Stimulated activated naive CD8-positive, alpha-beta T cell treated with anti-CD3 and anti-CD28 coated beads, Interleukin-15, Interleukin-2, amounts not matched to agents 100 U/mL and 50 U/mL, for 24 hours (primary cell): ENCODE results near the gene RAB3GAP2.
"Not testable (repeated sequence)": the region's sequence is repeated elsewhere in the genome, so short reads cannot be mapped to it uniquely, and the experiment has no call there.

ENCODE experiments used
- ATAC-seq: fragments of 150-1000 bp; cut with Tn5 transposase; one replicate; pipeline ENCODE4 v1.10.0; 2021
- DNase-seq: peaks from one replicate; pipeline ENCODE4 v3.0.0; 2021

RAB3GAP2 gene, protein sequence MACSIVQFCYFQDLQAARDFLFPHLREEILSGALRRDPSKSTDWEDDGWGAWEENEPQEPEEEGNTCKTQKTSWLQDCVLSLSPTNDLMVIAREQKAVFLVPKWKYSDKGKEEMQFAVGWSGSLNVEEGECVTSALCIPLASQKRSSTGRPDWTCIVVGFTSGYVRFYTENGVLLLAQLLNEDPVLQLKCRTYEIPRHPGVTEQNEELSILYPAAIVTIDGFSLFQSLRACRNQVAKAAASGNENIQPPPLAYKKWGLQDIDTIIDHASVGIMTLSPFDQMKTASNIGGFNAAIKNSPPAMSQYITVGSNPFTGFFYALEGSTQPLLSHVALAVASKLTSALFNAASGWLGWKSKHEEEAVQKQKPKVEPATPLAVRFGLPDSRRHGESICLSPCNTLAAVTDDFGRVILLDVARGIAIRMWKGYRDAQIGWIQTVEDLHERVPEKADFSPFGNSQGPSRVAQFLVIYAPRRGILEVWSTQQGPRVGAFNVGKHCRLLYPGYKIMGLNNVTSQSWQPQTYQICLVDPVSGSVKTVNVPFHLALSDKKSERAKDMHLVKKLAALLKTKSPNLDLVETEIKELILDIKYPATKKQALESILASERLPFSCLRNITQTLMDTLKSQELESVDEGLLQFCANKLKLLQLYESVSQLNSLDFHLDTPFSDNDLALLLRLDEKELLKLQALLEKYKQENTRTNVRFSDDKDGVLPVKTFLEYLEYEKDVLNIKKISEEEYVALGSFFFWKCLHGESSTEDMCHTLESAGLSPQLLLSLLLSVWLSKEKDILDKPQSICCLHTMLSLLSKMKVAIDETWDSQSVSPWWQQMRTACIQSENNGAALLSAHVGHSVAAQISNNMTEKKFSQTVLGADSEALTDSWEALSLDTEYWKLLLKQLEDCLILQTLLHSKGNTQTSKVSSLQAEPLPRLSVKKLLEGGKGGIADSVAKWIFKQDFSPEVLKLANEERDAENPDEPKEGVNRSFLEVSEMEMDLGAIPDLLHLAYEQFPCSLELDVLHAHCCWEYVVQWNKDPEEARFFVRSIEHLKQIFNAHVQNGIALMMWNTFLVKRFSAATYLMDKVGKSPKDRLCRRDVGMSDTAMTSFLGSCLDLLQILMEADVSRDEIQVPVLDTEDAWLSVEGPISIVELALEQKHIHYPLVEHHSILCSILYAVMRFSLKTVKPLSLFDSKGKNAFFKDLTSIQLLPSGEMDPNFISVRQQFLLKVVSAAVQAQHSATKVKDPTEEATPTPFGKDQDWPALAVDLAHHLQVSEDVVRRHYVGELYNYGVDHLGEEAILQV (N-terminal part only)

DNA sequence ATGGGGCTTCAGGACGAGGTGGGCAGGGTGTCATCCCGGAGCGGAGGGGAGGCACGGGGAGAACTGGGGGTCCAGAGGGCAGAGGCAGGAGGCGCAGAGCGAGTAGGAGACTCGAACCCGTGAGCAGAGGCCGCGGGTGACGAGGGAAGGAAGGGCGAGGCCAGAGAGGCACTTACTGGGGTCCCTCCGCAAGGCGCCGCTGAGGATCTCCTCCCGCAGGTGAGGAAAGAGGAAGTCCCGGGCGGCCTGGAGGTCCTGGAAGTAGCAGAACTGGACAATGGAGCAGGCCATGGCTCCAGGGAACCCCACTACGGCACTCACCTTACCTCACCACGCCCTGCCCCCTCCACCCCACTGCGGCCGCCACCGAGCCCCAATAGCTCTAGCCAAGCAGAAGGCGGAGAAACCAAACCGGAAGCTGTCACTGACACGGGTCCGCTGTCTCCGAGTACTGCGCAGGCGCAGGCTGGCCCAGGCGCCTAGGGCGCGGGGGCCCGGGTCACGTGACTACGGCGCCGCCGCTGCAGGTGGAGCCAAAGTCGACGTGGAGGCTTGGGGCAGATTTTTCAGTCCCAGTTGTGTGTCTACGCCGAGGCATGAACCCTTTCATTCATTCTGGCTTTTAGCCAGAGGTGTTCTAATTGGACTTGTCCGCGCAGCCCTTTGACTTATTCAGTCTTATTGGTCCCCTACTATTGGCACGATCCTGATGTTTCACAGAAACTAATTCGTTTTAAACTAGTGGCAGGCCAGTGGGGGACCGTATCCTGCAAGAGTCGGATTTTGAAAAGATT, at the start of gene RAB3GAP2:
RAB3GAP2 (minus strand) TSS at position 407 of the 794 bp plus-strand sequence; CDS start at position 291, 116 bp downstream.
- peak; percentile 97 for DNase-seq
- peak; percentile 96 for ATAC-seq

DNA sequence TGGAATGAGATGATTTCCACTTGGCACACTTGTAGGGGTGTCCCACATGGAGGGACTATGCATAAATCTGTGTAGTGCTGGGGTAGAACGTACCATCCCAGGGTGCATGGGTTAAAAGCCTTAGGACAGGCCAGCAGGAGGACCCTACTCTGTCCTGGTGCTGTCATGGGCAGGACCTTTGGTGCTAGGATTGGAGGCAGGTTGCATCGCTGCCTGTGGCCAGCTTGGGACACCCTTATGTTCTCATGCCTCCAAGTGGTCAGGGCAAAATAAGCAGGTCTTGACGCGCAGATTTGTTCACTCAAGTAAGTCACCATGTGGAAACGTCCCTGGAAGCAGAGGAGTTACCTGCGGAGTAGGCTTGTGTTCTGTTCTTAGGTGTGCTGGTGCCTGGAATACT, 49.5 kb upstream of the RAB3GAP2 start:
- ATAC-seq (no peak), DNase-seq (no peak)

DNA sequence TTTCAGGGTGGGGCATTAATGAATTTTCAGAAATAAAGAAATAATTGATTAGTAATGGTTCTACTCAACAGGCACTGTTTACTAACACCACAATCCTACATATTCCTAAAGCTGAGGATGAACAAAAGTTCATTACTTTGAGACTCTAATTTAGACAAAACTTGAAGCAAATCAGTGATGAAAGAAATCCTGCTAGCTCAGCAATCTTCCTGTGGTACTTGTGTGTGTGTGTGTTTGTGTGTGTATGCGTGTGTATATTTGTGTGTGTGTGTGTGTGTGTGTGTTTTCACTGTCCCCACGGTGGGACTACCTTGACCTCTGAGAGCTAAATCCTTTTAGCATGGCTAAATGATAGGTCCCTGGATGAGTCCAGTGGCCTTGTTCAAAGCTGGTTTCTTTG, 48.5 kb upstream of the RAB3GAP2 start:
- DNase-seq = no peak
- no peak for ATAC-seq

DNA sequence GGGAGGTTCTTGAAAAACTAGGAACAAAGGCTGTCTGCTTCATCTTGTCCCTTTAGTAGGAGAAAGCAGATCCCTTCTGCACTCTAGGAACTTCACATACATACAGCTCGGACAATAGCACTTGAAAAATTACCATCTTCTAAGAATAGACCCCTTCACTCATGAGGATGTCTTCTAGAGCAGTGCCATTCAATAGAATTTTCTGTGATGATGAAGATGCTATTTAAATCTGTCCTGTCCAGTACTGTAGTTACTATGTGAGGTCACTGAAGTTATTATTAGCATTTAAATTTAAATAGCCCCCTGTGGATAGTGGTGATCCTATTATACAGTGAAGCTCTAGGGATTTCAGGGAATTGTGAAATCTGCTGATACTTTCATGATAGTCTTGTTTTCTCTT, 46.4 kb upstream of the RAB3GAP2 start:
- DNase-seq (no peak), ATAC-seq (no peak)

DNA sequence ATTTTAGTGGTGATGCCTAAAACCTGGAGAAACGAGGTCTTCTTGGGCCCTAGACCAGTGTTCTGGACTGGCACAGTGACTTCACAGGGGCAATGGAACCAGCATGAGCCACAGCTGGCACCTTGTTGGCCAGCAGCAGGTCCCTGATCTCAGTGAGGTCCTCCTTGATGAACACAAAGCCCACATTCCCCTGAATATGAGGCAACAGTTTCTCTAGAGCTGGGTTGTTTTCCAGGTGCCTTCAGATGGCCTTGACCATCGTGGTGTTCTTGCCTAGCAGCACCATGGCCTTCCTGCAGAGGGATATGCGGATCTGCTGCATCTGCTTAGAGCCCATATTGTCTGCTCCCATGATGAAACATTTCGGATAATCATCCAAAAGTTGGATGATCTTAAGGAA, 44.9 kb upstream of the RAB3GAP2 start:
- DNase-seq = no peak
- ATAC-seq = no peak

GRCh38 chr1:220316305-220316704, 44.1 kb upstream of the RAB3GAP2 start:
- DNase-seq (no peak), ATAC-seq (no peak)

GRCh38 chr1:220315070-220315839, 43.0 kb upstream of the RAB3GAP2 start:
- ATAC-seq (no peak), DNase-seq (no peak)

DNA sequence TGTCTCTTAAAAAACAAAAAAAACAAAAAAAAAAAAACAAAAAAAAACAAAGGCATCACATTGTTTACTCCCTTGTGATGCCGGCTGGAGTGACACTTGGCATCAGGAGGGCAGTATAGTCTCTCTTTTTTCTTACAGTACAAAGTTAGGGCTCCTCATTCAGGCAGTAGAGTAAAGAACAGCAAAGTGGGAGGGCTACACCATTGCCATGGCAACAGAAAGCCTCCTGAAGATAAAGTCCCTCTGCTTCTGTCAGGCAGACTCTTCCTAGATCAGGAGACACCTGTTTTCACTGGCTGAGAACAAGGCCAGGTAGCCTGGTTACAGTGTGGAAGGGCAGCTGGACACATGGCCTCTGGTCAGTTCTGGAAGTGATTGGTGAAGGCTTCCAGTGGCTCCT, 41.3 kb upstream of the RAB3GAP2 start:
- DNase-seq (no peak), ATAC-seq (no peak)

- not testable (repeated sequence) for ATAC-seq, DNase-seq
These were observed 37.9 kb upstream of the RAB3GAP2 start for GRCh38 chr1:220310147-220310546.

GRCh38 chr1:220307607-220308006, 35.4 kb upstream of the RAB3GAP2 start:
- DNase-seq (no peak), ATAC-seq (no peak)

- no peak for ATAC-seq
- no peak for DNase-seq
These were observed 34.1 kb upstream of the RAB3GAP2 start for GRCh38 chr1:220306339-220306738.

DNA sequence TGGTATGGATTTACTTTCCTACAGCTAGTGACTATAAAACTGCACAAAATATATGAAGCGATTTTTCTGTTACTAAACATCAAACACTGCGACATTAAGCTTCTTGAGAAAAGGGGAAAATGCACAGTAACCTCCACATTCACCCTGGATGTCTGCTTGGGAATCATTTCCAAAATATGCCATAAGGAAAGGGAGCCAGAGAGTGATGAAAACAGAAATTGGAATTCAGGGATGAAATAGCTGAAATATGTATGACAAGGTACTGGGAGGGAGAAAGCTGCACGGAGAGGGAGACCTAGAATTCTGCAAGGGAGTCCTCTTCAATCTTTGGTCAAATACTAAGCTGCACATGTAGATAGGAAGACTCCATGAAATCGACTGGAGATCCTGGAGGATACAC, 31.6 kb upstream of the RAB3GAP2 start:
- ATAC-seq (no peak), DNase-seq (no peak)

DNA sequence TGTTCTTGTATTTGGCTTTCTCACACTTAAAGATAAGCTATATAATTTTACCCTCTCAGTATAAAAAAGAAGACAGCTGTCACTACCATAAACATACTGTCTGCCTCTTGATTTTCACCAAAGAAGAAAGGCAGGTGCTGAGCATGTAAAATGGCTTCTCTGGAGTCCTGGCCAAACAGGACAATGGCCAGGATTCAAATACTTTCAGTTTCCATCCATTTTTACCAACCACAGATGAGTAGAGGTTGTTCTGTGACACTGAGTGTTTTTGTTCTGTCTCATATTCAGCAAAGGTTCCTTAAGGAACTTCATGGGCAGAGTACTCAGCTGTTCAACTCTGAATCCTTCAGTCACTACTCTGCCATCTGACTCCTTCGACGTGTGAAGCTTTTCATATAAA, 29.4 kb upstream of the RAB3GAP2 start:
- DNase-seq (no peak), ATAC-seq (no peak)

DNA sequence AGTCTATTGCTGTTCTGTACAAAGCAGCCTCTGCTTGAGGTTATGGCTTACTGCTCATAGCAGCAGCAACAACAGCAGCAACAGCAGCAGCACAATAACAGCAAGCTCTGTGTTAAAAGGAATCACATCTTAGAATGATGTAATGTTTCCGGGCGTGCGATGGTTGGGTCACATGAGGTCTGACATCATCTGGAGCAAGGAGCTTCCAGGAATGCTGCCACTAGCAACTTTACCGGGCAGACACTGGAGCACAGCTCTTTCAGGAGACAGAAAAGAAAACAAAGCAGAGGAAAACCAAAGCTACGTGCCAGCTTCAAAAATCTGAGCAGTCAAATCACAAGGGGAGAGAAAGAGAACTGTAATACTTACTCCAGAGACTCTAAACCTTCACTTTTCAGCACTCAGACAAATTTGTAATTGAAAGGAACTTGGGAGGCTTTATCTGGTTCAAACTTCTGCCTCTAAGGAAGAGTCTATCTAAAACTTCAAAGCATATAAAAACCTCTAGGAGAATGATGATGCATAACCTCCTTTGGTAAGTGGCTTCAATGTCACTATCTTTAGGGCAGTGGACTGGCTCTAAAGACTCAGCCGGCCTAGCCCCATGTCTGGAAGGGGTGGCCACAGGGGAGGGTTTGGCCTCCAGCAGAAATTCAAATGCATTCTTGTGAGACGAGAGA, 28.3 kb upstream of the RAB3GAP2 start:
- ATAC-seq (no peak), DNase-seq (no peak)

GRCh38 chr1:220299337-220299736, 27.1 kb upstream of the RAB3GAP2 start:
- DNase-seq (no peak), ATAC-seq (no peak)

- ATAC-seq (no peak), DNase-seq (no peak)
These were observed 26.4 kb upstream of the RAB3GAP2 start for GRCh38 chr1:220298470-220299205.

GRCh38 chr1:220296981-220297380, 24.7 kb upstream of the RAB3GAP2 start:
- no peak for ATAC-seq

DNA sequence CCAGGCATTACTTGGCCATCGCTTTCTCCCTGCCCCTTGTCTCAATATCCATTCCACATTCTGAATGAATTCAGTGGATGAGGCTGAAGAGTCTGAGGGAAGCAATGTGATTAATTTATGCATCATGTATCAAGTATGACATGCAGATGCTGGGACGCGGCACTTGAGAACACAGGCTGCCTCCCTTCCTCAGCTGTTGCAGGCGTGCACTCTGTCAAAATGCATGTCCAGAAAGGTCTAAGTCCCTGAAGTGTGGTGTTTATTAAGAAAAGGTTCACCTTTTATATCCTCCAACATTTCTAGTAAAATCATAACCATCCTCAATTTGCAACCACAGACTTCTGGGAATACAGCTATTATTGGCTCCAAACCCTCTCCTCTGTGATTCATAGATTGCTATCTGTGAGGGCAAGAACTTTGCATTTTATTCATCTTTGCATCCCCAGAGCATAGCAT, 22.6 kb upstream of the RAB3GAP2 start:
- DNase-seq (no peak), ATAC-seq (no peak)

More at GRCh38 chr1:220296981-220297380, 24.7 kb upstream of the RAB3GAP2 start:
- no peak for DNase-seq

- no peak for DNase-seq
- no peak for ATAC-seq
These were observed 19.3 kb upstream of the RAB3GAP2 start for GRCh38 chr1:220291580-220291979.
